Bone marrow (tissue), 2 donors: Measurements from ENCODE around the gene CYP2W1.
A peak's percentile ranks its signal among the peaks of the same experiment; 100 is the strongest.
"Not testable (repeated sequence)": the region's sequence is repeated elsewhere in the genome, so short reads cannot be mapped to it uniquely, and the experiment has no call there.

Experiments
- DNase-seq, 2 donors: peaks; one replicate each; lab custom pipeline; 2025; lab: John Stamatoyannopoulos, UW

The CYP2W1 gene

DNA sequence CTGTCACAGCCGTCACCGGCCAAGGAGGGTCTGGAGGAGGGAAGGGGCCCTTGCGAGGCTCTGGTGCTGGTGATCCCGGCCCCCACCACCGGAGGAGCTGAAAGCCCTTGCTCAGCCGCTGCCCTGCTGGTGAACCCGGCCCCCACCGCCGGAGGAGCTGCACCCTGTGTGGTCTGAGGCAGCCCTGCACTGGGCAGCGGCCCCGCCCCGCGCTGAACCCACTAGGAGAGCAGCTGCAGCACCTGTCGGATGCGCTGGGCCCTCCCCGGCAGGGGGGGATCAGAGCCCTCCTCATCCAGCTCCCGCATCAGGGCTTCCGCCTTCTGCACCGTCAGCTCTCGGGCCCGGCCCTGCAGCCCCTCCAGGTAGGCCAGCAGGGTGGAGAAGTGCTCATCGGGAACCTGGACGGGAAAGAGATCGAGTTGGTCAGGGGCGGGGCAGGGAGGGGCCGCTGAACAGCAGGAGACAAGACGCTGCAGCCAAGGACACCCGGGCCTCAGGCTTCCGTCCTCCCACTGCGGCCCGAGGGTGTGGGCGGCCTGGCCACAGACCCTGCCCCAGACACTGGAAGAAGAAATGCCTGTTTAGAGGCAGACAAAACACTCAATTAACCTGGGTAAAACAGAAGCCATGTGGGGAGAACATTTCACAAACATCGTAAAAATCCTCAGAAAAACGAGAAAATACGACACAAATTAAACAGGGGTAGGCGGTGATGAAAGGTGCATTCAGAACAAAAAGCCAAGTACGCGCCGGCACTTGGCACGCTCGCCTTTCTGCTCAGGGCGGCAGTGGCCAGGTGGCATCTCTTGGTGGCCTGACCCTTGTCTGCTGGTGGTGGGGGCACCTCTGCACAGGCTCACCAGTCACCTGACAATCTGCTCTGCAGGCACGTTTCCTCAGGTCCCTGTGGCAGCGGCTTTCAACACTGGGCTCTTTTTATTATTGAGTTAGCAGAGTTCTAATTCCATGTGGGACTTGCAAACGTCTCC, 14.7 kb downstream of the CYP2W1 start:
- DNase-seq = no peak

DNA sequence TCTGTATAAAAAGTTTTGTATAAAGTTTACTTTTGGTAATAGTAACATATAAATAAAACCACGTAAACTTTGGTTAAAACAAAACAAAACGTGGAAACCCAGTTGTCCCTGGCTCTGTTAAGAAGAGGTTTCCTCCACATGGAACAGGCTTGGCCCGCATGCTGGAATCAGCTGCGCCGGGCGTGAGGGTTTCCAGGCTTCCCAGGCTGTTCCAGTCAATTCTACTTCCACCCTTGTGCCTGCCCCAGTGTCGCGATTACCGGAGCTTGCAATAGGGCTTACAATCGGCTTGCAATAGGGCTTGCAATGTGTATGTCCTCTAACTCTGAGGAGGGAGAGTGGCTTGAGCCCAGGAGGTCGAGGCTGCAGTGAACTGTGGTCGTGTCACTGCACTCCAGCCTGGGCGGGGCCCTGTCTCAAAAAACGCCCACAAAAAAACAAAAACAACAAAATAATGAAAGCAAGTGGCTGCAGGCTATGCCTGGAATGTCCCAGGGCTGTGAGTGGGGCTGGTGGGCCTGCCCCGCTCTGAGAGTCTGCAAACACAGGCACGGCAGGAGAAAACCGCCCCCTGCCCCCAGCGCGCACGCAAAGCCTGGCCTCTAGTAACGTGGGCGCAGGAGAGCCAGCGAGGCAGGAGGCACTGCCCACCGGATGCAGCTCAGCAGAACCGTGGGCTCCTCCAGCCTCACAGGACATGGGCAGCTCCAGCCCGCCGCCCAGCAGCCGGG, 16.3 kb downstream of the CYP2W1 start:
- DNase-seq = no peak

DNA sequence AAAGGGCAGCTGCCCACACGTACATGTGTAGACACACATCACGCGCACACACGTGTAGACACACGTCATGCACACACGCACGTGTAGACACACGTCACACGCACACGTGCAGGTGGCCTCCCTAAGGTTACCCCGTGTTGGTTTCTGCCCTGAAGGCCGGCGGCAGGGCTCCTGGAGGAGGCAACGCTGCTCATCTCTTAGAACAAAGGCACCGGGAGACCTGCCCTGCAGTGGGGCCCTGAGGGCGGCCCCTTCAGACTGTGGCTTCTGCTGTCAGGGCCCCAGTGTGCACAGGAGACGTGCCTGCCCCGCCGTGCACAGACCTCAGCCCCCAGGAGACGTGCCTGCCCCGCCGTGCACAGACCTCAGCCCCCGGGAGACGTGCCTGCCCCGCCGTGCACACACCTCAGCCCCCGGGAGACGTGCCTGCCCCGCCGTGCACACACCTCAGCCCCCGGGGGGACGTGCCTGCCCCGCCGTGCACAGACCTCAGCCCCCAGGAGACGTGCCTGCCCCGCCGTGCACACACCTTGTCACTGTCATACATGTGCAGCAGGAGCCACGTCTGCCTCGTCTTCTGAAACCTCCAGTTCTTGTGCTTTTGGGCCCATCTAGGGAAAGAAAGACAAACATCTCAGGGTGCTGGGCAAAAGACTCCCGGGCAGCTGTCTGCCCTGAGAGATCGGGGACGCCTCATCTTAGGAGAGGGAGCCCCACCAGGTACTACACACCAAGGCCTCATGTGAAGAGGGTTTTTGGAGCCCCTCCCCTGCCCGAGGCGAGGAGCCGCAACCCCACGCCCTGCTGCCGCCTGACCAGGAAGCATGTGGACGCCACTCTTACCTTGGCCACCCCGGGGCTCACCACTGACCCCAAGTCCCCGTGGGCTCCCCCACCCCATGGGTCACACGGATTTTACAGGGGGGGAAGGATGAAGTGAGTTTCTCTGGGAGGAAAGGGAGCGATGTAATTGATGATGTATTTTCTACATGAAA, 17.3 kb downstream of the CYP2W1 start:
- DNase-seq = no peak

DNA sequence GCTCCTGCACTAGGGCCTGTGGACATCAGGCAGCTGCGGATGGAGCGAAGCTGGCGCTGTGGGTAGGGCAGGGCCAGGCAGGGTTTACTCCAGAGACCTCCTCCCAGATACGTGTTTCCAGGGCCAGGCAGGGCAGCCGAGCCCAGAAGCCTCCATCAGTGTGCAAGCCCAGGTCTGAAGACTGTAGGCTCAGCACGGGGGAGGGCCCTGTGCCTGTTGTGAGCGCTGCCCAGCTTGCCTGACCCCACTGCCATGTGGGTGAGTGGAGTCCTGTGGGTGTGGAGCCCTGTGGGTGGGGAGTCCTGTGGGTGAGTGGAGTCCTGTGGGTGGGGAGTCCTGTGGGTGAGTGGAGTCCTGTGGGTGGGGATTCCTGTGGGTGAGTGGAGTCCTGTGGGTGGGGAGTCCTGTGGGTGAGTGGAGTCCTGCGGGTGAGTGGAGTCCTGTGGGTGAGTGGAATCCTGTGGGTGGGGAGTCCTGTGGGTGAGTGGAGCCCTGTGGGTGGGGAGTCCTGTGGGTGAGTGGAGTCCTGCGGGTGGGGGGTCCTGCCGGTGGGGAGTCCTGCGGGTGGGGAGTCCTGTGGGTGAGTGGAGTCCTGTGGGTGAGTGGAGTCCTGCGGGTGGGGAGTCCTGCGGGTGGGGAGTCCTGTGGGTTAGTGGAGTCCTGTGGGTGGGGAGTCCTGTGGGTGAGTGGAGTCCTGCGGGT, 18.2 kb downstream of the CYP2W1 start:
- not testable (repeated sequence) for DNase-seq

DNA sequence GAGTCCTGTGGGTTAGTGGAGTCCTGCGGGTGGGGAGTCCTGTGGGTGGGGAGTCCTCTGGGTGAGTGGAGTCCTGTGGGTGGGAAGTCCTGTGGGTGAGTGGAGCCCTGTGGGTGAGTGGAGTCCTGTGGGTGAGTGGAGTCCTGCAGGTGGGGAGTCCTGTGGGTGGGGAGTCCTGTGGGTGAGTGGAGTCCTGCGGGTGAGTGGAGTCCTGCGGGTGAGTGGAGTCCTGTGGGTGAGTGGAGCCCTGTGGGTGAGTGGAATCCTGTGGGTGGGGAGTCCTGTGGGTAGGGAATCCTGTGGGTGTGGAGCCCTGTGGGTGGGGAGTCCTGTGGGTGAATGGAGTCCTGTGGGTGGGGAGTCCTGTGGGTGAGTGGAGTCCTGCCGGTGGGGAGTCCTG, 19.0 kb downstream of the CYP2W1 start:
- DNase-seq = not testable (repeated sequence)

DNA sequence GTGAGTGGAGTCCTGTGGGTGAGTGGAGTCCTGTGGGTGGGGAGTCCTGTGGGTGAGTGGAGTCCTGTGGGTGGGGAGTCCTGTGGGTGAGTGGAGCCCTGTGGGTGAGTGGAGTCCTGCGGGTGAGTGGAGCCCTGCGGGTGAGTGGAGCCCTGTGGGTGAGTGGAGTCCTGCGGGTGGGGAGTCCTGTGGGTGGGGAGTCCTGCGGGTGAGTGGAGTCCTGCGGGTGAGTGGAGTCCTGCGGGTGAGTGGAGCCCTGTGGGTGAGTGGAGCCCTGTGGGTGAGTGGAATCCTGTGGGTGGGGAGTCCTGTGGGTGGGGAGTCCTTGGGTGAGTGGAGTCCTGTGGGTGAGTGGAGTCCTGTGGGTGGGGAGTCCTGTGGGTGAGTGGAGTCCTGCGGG, 19.5 kb downstream of the CYP2W1 start:
- DNase-seq = not testable (repeated sequence)

DNA sequence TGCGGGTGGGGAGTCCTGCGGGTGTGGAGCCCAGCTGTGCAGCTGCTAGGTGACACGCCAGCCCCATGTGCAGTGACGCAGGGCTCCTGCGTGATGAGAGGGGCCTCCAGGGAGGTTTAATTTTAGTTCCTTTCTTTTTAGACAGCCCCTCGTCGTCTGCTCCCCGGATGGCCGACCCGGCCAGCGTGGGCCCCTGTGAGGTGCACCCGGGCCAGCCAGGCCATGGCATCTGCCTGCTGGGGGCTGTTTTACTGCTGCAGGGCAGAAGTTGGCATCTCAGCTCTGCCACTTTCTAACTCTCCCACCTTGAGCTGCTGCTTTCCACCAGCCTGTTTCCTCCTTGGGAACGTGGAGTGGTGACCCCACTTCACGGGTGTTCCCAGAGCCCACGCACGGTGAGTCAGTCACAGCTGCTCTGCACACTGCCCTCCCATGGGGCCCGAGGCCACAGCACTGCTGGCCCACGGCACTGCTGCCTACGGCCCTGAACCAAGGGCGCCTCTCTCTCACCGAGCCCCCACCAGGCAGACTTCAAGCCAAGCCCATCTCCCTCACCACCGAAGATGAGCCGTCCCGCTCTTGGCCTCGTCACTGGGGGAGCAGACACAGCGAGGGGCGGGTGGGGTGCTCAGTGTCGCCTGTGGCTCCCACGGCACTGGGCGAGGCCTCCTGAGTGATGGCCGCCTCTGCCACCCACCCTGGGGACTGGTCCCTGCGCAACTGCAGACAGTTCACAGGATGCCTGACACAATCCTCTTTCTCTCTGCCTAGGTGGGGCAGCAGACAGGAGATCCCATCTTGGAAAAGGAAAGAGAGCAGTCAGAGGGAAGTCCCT, 21.3 kb downstream of the CYP2W1 start:
- DNase-seq = no peak

DNA sequence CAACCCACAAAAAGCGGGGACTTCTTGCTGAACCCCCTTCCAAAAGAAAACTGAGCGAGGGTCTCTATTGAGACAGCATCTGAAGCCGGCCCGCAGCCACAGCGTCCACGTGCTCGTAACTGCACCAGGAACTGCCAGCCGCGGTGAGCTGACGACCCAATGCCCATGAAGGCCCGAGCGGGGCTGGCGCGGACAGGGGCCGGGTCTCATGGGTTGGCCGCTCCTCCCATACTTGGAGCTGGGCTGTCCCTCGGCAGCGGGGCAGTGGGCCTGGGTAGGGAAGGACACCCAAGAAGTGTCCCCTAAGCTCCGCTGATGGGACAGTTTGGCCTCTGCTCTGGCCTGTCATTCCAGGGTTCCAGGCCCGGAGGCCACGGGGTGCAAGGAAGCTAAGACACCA, 22.3 kb downstream of the CYP2W1 start:
- DNase-seq = no peak

DNA sequence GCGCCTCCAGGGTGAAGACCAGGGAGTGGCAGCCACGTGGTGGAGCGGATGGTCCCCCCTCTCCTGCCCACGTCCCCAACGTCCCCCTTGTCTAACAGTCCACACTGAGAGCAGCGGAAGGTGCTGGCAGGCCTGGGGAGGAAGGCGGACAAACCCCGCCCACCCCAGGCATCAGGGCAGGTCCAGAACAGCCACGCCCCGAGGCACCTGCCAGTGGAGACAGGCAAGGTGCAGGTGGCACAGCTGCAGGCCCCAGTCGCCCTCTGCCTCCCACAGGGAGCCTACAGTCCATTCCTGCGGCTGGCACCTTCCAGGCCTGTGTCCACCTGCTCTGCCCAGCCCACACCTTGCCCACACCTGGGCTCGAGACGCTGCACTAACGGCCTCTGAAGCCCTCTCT, 24.9 kb downstream of the CYP2W1 start:
- DNase-seq = no peak

DNA sequence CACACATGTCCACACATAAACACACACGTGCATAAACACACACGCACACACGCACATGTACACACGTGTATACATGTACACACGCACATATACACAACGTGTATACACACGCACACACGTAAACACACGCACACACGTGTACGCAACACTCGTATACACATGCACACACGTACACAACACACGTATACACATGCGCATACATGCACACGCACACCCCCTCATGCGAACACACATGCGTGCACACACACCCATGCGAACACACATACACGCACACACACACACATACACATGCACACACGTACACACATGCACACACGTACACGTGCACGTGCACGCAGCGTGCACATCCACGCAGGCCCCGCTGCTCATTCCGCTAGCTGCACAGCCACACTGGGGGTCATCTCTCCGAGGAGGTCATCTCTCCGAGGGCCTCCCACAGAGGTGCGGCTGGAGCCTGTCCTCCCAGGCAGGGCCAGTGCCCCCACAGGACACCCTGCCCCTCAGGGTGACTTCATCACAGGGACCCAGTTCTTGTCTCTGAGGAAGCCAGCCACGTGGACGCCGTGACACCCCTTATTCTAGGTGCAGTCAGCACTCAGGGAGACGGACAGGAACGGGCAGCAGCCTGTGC, 25.9 kb downstream of the CYP2W1 start:
- no peak for DNase-seq

DNA sequence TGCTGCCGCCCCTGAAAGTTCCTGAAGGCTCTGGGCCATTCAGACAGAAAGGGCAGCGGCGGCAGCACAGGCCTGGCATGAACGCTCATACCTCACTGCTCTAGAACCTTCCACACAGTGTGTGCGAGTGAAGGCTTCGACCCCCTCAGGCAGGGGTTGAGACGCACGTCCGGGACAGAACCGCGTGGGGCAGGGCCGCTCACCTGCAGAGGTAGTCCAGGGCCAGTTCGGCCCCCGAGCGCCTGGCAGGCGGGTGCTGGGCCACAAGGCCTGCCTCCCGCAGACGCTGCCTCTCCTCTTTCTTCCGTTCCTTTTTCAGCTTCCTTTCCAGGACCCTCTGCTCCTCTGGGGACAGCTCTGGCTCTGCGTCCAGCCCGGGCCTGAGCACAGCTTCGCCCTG, 26.8 kb downstream of the CYP2W1 start:
- DNase-seq = no peak

DNA sequence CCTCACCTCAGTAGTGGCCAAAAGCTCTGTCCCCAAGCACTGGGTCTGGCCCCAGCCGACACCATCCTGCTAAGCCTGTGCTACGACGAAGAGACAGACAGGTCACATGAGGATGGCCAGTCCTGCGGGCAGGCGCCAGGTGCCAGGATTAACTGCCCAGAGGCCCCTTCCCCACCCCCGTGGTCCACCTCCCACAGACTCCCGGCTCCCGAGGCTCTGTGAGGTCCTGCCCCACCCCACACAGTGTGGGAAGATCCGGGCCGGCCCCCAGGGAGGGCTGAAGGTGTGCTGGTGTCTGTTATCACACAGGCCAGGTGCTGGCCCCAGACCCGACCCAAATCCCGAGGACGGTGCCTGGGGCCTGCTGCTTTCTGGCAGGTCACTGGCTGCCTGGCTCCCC, 27.2 kb downstream of the CYP2W1 start:
- no peak for DNase-seq

DNA sequence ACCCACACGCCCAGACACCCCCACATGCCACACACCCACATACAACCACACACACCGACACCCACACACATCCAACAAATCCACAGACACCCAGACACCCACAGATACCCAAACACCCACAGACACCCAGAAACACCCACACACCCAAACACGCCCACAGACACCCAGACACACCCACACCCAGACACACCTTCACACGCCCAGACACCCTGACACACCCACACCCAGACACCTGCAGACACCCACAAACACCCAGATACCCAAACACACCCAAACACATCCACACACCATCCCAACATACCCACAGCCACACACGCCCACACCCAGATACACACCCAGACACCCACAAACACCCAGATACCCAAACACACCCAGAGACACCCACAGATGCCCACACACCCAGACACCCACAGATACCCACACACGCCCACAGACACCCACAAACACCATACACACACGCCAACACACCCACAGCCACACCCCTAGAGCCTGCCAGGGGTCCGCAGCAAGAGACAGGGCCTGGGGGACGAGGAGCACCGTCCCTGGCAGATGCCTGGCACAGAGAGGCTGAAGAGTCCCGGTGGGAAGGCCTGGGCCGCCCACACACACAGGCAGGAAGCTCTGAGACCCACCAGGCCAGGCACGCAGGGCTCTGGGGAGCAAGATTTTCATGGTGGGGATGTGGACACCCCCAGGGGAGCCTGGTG, 28.5 kb downstream of the CYP2W1 start:
- DNase-seq = no peak

DNA sequence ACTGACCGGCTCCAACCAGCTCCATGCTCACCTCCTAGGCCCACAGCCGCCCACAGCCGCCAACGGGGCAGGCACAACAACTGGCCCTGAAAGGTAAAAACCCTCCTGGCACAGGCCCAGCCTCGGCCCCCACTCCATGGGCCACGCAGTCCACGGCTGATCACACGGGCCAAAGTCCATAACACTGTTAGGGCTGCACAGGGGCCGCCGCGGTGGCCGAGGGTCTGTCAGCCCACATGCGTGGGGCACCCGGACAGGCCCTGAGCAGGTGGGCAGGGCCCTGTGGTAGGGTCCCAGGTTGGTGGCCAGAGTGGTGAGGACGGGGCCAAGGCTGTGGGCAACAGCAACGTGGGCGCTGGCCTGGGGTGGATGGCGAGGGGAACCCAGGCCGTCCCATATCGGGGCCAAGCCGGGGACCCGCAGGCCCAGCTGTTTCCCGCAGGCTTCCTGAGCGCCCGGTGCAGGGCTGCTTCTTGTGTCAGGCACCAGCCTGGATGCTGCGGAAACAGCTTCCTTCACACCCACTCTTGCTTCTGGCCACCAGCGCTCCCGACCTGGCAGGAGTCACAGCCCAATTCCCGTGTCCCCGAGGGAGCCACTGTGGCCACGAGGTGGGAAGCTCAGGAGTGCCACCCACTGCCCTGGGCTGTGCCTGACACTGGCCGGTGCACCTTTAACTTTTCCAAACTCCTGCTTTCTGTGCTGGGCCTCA, 29.2 kb downstream of the CYP2W1 start:
- peak in 1 of 2 donors; percentile 22 for DNase-seq

DNA sequence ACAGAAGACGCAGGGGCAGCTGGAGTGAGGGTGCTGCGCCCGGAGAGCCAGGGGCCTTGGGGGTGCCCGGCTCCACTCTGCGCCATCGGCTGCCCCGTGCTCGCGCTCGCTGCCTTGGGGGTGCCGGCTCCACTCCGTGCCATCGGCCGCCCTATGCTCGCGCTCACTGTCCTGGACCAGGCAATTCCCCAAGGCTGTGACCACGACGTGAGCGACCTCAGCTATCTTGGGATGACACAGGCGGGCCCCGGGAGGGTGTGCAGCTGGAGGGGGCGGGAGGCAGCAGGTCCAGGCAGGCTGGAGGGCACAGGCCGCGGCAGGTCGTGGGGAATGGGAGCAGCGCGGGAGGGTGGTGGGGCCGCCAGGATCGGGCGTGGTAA, 29.7 kb downstream of the CYP2W1 start:
- no peak for DNase-seq

DNA sequence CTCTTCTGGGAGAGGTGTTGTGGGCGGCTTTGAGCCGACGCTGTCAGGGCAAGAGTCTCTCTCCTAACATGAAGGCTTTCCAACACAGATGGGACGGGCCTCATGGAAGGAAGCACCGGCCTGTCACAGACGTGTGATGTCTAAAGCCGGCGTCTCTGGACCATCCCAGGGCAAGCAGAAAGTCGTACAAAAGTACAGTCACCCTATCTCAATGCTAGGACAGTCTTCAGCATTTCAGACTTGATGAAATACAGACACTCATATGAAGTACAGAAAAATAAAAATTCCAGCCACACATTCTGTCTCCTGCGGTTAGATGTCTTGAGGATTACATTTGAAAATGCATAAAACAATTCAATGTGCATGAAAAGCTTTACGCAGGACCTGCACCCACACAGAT, 30.6 kb downstream of the CYP2W1 start:
- no peak for DNase-seq

DNA sequence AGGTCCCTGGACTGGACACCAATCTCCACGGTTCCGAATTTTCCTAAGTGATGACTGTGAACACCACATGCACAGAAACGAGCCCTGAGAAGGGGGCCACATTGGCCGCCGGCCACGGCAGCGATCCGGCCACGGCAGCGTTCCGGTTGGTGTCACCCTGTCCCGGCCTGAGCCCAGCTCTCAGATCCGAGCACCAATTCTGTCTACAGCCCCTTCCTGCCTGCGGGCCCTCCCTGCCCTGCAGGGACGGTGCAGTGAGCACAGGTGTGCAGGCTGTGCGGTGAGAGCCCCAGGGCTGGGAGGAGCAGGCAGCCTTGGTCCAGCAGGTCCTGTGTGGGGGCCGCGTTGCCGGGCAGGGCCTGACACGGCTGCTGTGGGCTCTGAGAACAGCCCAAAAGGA, 31.7 kb downstream of the CYP2W1 start:
- no peak for DNase-seq
